Measurements from ENCODE around the gene HOXA4. TPM values are rescaled to one million over a fixed set of nuclear protein-coding genes. Genes with fewer than 3 reads are reported as not detected.

Gene HOXA4
- total RNA-seq, 3 donors from 2014 or later, result 0.80 to 2.8 (median 2.0) TPM

- intact Hi-C loops (cut with DNase I; ENCODE audit: low total_unique reads), result no loop called here
- H3K4me3 ChIP-seq, result no peak overlapping the region
- no peaks in the 10 kb centered on the region for H3K36me3 ChIP-seq
- H3K27ac ChIP-seq, result no peak overlapping the region
- no peaks in the 10 kb centered on the region for H3K9me3 ChIP-seq
- no peak for DNase-seq (ENCODE audit: low spot score in 2 of 2)
- H3K4me1 ChIP-seq, result no peaks in the 10 kb centered on the region
- TF ChIP-seq POLR2AphosphoS5 (IDR thresholded peaks at IDR 0.05), result no peak
- TF ChIP-seq POLR2A (IDR thresholded peaks at IDR 0.05), result no peak
- no peak for TF ChIP-seq CTCF (IDR thresholded peaks at IDR 0.05)
- peaks cover 3 to 13% of the 10 kb centered on the region in 2 donors for H3K27me3 ChIP-seq
Measured at GRCh38 chr7:27091105-27091504, 39.5 kb downstream of the HOXA4 start.

GRCh38 chr7:27088002-27088922 lies 42.3 kb downstream of the HOXA4 start:
- no peaks in the 10 kb centered on the region for H3K4me1 ChIP-seq
- no peaks in the 10 kb centered on the region for H3K36me3 ChIP-seq
- intact Hi-C loops (cut with DNase I; ENCODE audit: low total_unique reads), result no loop called here
- H3K9me3 ChIP-seq, result no peaks in the 10 kb centered on the region
- DNase-seq (ENCODE audit: low spot score in 2 of 2), result no peak
- TF ChIP-seq CTCF (IDR thresholded peaks at IDR 0.05), result no peak
- no peak for TF ChIP-seq POLR2A (IDR thresholded peaks at IDR 0.05)
- TF ChIP-seq POLR2AphosphoS5 (IDR thresholded peaks at IDR 0.05), result no peak
- H3K27me3 ChIP-seq, result peaks cover 3 to 13% of the 10 kb centered on the region in 2 donors
- no peak overlapping the region for H3K27ac ChIP-seq
- peak overlapping the region in 1 of 3 donors; percentile 37 for H3K4me3 ChIP-seq

GRCh38 chr7:27083646-27084045 lies 46.9 kb downstream of the HOXA4 start:
- Histone ChIP-seq H3K4me1 (no peaks in the 10 kb centered on the region), H3K27me3 (peaks cover 3 to 13% of the 10 kb centered on the region in 2 donors), H3K27ac (no peak overlapping the region), H3K36me3 (no peaks in the 10 kb centered on the region), H3K4me3 (no peak overlapping the region), H3K9me3 (no peaks in the 10 kb centered on the region)
- DNase-seq (ENCODE audit: low spot score in 2 of 2), result no peak
- intact Hi-C loops (cut with DNase I; ENCODE audit: low total_unique reads), result no loop called here
- no peak for TF ChIP-seq POLR2AphosphoS5 (IDR thresholded peaks at IDR 0.05)
- TF ChIP-seq POLR2A (IDR thresholded peaks at IDR 0.05), result no peak
- no peak for TF ChIP-seq CTCF (IDR thresholded peaks at IDR 0.05)

- intact Hi-C loops (cut with DNase I; ENCODE audit: low total_unique reads), result no loop called here
Measured at GRCh38 chr7:27082171-27082570, 48.4 kb downstream of the HOXA4 start.

More at GRCh38 chr7:27082171-27082570, 48.4 kb downstream of the HOXA4 start:
- no peaks in the 10 kb centered on the region for H3K4me1 ChIP-seq
- no peak for DNase-seq (ENCODE audit: low spot score in 2 of 2)
- no peaks in the 10 kb centered on the region for H3K36me3 ChIP-seq
- no peak overlapping the region for H3K4me3 ChIP-seq
- no peaks in the 10 kb centered on the region for H3K9me3 ChIP-seq
- no peak overlapping the region for H3K27ac ChIP-seq
- TF ChIP-seq POLR2A (IDR thresholded peaks at IDR 0.05) (no peak), CTCF (IDR thresholded peaks at IDR 0.05) (no peak), POLR2AphosphoS5 (IDR thresholded peaks at IDR 0.05) (no peak)
- H3K27me3 ChIP-seq, result no peaks in the 10 kb centered on the region
